Activated naive CD4-positive, alpha-beta T cell treated with anti-CD3 and anti-CD28 coated beads, Interleukin-2, amount 10 ng/mL, durations not matched to agents 7 days and 5 days (primary cell): ENCODE measurements around the gene MED12L.
"Not testable (repeated sequence)": the region's sequence is repeated elsewhere in the genome, so short reads cannot be mapped to it uniquely, and the experiment has no call there.

ENCODE experiments used
- CTCF ChIA-PET: fragments of 350-600 bp; sonication (Branson Sonifier 250); formaldehyde crosslinking; loops from one replicate; lab custom pipeline; 2021; ENCODE audit warnings: antibody characterized with exemption; lab: Charles Lee
- DNase-seq: peaks from one replicate; pipeline ENCODE4 v3.0.0-alpha.2; 2020
- H3K27ac Mint-ChIP-seq: one replicate; pipeline ENCODE4 v1.8.0; 2021; ENCODE audit warnings: mild to moderate bottlenecking, moderate library complexity, mixed read lengths
- H3K27me3 Mint-ChIP-seq: one replicate; pipeline ENCODE4 v1.8.0; 2021; ENCODE audit warnings: mild to moderate bottlenecking, mixed read lengths
- H3K36me3 Mint-ChIP-seq: one replicate; pipeline ENCODE4 v1.8.0; 2021; ENCODE audit warnings: mixed read lengths
- H3K4me1 Mint-ChIP-seq: one replicate; pipeline ENCODE4 v1.8.0; 2021; ENCODE audit warnings: mixed read lengths
- H3K4me3 Mint-ChIP-seq: one replicate; pipeline ENCODE4 v1.8.0; 2021; ENCODE audit warnings: mild to moderate bottlenecking, moderate library complexity, mixed read lengths
- H3K9me3 Mint-ChIP-seq: one replicate; pipeline ENCODE4 v1.8.0; 2021; ENCODE audit warnings: mixed read lengths

MED12L gene

DNA sequence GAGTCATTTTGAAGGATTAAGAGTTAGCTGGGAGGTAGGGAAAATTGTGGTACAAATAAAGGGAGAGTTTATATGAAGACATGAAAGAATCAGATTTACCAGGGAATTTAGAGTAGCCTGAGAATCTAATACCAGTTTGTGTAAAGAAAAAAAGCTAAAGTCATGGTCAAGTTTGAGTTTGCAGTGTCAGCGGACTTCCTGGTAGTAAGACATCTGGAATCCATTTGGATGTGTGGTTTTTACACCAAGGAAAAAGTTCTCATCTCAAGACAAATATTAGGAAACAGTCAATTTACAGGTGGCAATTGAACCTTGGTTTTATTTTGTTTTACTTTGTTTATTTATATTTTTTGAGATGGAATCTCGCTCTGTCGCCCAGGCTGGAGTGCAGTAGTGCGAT, 300.6 kb downstream of the MED12L start:
- Mint-ChIP-seq H3K36me3 (no peaks in the 10 kb centered on the region), H3K9me3 (no peaks in the 10 kb centered on the region), H3K4me3 (no peak overlapping the region), H3K4me1 (peaks cover 11% of the 10 kb centered on the region), H3K27ac (no peak overlapping the region), H3K27me3 (peaks cover 15% of the 10 kb centered on the region)
- DNase-seq, result no peak
- CTCF ChIA-PET, result no interaction called here

GRCh38 chr3:151387432-151387831, 302.0 kb downstream of the MED12L start:
- DNase-seq, result no peak
- CTCF ChIA-PET, result interaction anchor here (0.6 kb wide), 1 partner anchor 107 kb away, joined by 4 read pairs; no protein-coding TSS in a partner anchor
- H3K4me1 Mint-ChIP-seq, result peaks cover 11% of the 10 kb centered on the region
- peaks cover 20% of the 10 kb centered on the region for H3K27me3 Mint-ChIP-seq
- no peak overlapping the region for H3K27ac Mint-ChIP-seq
- H3K36me3 Mint-ChIP-seq, result no peaks in the 10 kb centered on the region
- H3K4me3 Mint-ChIP-seq, result no peak overlapping the region
- no peaks in the 10 kb centered on the region for H3K9me3 Mint-ChIP-seq

GRCh38 chr3:151387842-151388241, 302.4 kb downstream of the MED12L start:
- H3K27me3 Mint-ChIP-seq, result peaks cover 20% of the 10 kb centered on the region
- no peaks in the 10 kb centered on the region for H3K9me3 Mint-ChIP-seq
- CTCF ChIA-PET, result no interaction called here
- H3K4me1 Mint-ChIP-seq, result peaks cover 11% of the 10 kb centered on the region
- no peak overlapping the region for H3K27ac Mint-ChIP-seq
- no peak for DNase-seq
- no peak overlapping the region for H3K4me3 Mint-ChIP-seq
- no peaks in the 10 kb centered on the region for H3K36me3 Mint-ChIP-seq

DNA sequence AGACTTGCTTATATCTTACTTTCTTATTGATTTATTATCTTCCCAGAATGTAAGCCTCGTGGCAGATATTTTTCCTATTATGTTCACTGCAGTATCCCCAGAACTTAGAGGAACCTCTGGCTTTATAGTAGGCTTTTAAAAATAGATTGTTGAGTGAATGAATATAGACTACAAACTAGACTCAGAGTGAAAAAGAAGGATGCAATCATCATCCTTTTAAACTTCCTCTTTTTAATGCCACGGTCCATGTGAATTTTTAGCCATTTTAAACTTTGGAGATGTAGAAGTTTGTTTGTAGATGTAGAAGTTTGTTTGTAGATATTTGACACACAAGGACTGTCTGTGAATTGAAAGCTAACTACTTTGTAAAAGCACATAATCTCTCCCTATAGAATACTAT, 306.3 kb downstream of the MED12L start:
- H3K4me1 Mint-ChIP-seq, result peaks cover 5% of the 10 kb centered on the region
- peaks cover 23% of the 10 kb centered on the region for H3K27me3 Mint-ChIP-seq
- H3K9me3 Mint-ChIP-seq, result no peaks in the 10 kb centered on the region
- H3K36me3 Mint-ChIP-seq, result no peaks in the 10 kb centered on the region
- DNase-seq, result no peak
- CTCF ChIA-PET, result no interaction called here
- H3K27ac Mint-ChIP-seq, result no peak overlapping the region
- no peak overlapping the region for H3K4me3 Mint-ChIP-seq

DNA sequence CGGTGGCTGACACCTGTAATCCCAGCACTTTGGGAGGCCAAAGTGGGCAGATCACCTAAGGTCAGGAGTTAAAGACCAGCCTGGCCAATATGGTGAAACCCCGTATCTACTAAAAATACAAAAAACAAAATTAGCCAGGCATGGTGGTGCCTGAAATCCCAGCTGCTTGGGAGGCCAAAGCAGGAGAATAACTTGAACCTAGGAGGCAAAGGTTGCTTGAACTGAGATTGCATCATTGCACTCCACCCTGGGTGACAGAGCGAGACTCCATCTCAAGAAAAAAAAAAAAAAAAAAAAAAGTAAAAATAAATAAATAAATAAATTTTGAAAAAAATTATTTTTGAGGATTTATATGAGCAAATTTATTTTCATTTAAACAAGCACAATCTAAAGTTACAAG, 306.7 kb downstream of the MED12L start:
- H3K9me3 Mint-ChIP-seq, H3K27ac Mint-ChIP-seq, H3K4me1 Mint-ChIP-seq, DNase-seq, H3K36me3 Mint-ChIP-seq, H3K4me3 Mint-ChIP-seq, CTCF ChIA-PET: not testable (repeated sequence)
- peaks cover 23% of the 10 kb centered on the region for H3K27me3 Mint-ChIP-seq

DNA sequence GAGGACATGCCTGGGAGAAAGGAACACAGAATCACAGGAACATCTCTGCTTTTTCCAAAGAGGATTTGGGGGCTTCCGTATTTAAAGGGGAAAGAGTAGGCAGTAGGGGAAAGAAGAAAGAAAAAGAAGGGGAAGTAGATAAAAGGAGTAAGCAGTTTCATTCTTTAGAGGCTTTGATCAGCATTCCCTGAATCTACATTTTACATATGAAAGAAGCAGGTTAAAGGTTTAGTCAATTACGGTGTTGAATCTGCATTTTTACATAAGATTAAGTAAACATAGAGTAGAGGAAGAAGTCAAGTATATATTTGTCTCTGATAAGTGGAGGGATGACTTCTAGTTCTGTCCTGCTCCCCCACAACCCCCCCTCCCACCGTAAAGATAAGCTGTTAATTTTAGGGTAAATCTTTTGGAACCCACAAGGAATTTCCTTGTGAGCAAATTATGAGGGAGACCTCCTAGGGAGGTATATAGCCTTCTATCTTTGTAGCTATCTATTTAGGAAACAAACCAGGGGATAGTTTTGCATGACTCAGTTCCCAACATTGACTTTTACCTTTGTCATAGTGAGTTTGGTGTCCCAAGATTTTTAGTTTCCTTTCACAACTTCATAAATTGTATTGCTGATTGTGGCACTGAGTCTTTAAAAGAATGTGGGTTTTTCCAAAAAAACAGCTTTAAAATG, 307.8 kb downstream of the MED12L start:
- no peak for DNase-seq
- Mint-ChIP-seq H3K27me3 (peaks cover 19% of the 10 kb centered on the region), H3K36me3 (no peaks in the 10 kb centered on the region), H3K4me3 (no peak overlapping the region), H3K27ac (no peak overlapping the region), H3K4me1 (no peaks in the 10 kb centered on the region), H3K9me3 (no peaks in the 10 kb centered on the region)
- CTCF ChIA-PET, result interaction anchor here (1.5 kb wide), 1 partner anchor 16 kb away, joined by 4 read pairs; no protein-coding TSS in a partner anchor

DNA sequence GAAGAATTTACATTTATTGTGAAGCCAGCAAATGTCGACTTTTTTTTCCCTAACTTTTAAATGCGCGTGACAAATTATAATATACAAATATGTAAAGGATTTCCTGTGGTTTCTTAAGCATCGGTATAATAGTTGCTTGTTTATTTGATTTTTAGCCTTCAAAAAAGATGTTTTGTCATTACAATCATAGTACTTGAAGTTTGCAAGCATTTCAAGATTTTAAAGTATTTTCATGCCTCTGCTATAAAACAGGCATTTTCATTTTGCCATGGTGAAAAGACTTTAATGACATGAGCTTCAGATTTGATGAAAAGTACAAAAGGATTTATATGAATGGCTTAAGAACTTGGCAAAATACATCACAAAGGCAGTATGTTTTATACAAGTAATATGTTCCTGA, 308.5 kb downstream of the MED12L start:
- Mint-ChIP-seq H3K27ac (no peak overlapping the region), H3K4me3 (no peak overlapping the region), H3K27me3 (peaks cover 18% of the 10 kb centered on the region), H3K36me3 (no peaks in the 10 kb centered on the region), H3K4me1 (no peaks in the 10 kb centered on the region), H3K9me3 (no peaks in the 10 kb centered on the region)
- CTCF ChIA-PET, result interaction anchor here (1.5 kb wide), 1 partner anchor 17 kb away, joined by 4 read pairs; no protein-coding TSS in a partner anchor
- DNase-seq, result no peak

DNA sequence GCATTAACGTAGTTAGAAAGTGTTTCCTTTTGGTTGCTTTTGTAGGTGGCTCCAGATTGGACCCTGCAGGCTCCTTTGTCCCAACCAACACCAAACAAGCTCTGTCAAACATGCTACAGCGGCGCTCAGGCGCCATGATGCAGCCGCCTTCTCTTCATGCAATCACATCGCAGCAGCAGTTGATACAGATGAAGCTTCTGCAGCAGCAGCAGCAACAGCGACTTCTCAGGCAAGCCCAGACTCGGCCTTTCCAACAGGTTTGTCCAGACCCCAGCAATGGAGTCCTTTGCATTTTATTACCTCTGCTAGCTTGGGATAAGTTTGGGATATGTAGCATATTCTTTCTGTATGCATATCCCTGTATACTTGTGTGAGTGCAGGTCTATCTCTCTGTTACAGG, 309.1 kb downstream of the MED12L start:
- CTCF ChIA-PET, result interaction anchor here (1.5 kb wide), 1 partner anchor 17 kb away, joined by 4 read pairs; no protein-coding TSS in a partner anchor
- Mint-ChIP-seq H3K4me3 (no peak overlapping the region), H3K27me3 (peaks cover 12% of the 10 kb centered on the region), H3K9me3 (no peaks in the 10 kb centered on the region), H3K36me3 (no peaks in the 10 kb centered on the region), H3K4me1 (no peaks in the 10 kb centered on the region), H3K27ac (no peak overlapping the region)
- no peak for DNase-seq

DNA sequence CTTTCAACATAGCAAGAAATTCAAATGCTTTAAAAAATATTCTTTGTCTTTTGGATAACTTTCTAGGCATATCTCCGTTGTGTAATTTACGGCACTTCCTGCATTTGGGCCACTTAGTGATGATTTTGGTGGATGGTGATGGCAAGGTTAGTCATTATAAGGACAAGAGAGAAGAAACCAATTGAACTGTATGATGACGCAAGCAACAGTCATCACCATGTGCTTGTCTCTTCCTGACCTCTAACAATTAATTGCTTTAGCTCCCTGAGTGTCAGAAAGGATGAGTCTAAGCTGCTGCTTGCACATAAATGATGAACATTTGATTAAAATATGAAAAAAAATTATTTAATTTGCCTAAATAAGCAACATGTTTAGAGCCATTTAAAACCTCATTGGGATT, 310.3 kb downstream of the MED12L start:
- H3K36me3 Mint-ChIP-seq, result no peaks in the 10 kb centered on the region
- H3K4me1 Mint-ChIP-seq, result no peaks in the 10 kb centered on the region
- no peaks in the 10 kb centered on the region for H3K9me3 Mint-ChIP-seq
- no peak overlapping the region for H3K4me3 Mint-ChIP-seq
- CTCF ChIA-PET, result no interaction called here
- DNase-seq, result no peak
- H3K27me3 Mint-ChIP-seq, result peaks cover 8% of the 10 kb centered on the region
- H3K27ac Mint-ChIP-seq, result no peak overlapping the region

GRCh38 chr3:151398895-151399294, 313.4 kb downstream of the MED12L start:
- Mint-ChIP-seq H3K27ac (no peak overlapping the region), H3K9me3 (no peaks in the 10 kb centered on the region)
- CTCF ChIA-PET, result interaction anchor here (0.7 kb wide), 1 partner anchor 394 kb away, joined by 5 read pairs; no protein-coding TSS in a partner anchor

DNA sequence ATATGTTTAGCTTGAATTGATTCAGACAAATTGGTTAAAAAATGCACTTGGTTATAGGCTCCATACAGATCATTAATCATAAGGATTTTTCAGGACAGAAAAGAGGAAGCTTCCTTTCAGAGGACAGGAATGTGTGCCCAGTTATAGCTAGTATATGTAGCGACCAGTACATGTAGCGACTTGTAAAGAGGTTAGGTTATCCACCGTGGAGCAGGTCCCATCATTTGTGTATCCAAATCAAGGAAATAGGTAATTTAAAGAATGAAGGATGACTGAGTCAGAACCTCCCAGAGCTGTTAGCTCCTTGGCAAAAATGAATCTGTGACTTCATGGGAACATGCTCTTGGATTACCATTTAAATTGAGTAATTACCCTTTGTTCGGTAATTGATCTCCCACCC, 314.9 kb downstream of the MED12L start:
- Mint-ChIP-seq H3K27ac (no peak overlapping the region), H3K27me3 (no peaks in the 10 kb centered on the region), H3K4me3 (no peak overlapping the region), H3K9me3 (no peaks in the 10 kb centered on the region), H3K4me1 (no peaks in the 10 kb centered on the region), H3K36me3 (no peaks in the 10 kb centered on the region)
- DNase-seq, result no peak
- CTCF ChIA-PET, result no interaction called here

More at GRCh38 chr3:151398895-151399294, 313.4 kb downstream of the MED12L start:
- DNase-seq, result no peak
- H3K4me3 Mint-ChIP-seq, result no peak overlapping the region
- no peaks in the 10 kb centered on the region for H3K4me1 Mint-ChIP-seq
- H3K27me3 Mint-ChIP-seq, result no peaks in the 10 kb centered on the region
- H3K36me3 Mint-ChIP-seq, result no peaks in the 10 kb centered on the region

- H3K27me3 Mint-ChIP-seq, result peaks cover 1% of the 10 kb centered on the region
- no peaks in the 10 kb centered on the region for H3K4me1 Mint-ChIP-seq
- no peak for DNase-seq
- no peak overlapping the region for H3K4me3 Mint-ChIP-seq
- CTCF ChIA-PET, result no interaction called here
- H3K27ac Mint-ChIP-seq, result no peak overlapping the region
- no peaks in the 10 kb centered on the region for H3K9me3 Mint-ChIP-seq
- H3K36me3 Mint-ChIP-seq, result no peaks in the 10 kb centered on the region
Measured at GRCh38 chr3:151402349-151402748, 316.9 kb downstream of the MED12L start.

- Mint-ChIP-seq H3K27ac (no peak overlapping the region), H3K4me3 (no peak overlapping the region)
- CTCF ChIA-PET, result interaction anchor here (1.0 kb wide), 1 partner anchor 23 kb away, joined by 3 read pairs; no protein-coding TSS in a partner anchor
Measured at GRCh38 chr3:151403246-151403645, 317.8 kb downstream of the MED12L start.

GRCh38 chr3:151404316-151404715, 318.9 kb downstream of the MED12L start:
- no peak overlapping the region for H3K27ac Mint-ChIP-seq
- CTCF ChIA-PET, result interaction anchor here (0.6 to 1.0 kb wide), 2 partner anchors 22 kb away, joined by 3 read pairs; no protein-coding TSS in a partner anchor
- H3K4me1 Mint-ChIP-seq, result no peaks in the 10 kb centered on the region
- DNase-seq, result no peak
- no peak overlapping the region for H3K4me3 Mint-ChIP-seq
- H3K9me3 Mint-ChIP-seq, result no peaks in the 10 kb centered on the region
- H3K27me3 Mint-ChIP-seq, result peaks cover 5% of the 10 kb centered on the region
- no peaks in the 10 kb centered on the region for H3K36me3 Mint-ChIP-seq

More at GRCh38 chr3:151403246-151403645, 317.8 kb downstream of the MED12L start:
- H3K9me3 Mint-ChIP-seq, result no peaks in the 10 kb centered on the region
- no peaks in the 10 kb centered on the region for H3K4me1 Mint-ChIP-seq
- DNase-seq, result no peak
- H3K36me3 Mint-ChIP-seq, result no peaks in the 10 kb centered on the region
- peaks cover 5% of the 10 kb centered on the region for H3K27me3 Mint-ChIP-seq

- CTCF ChIA-PET, result no interaction called here
- Mint-ChIP-seq H3K9me3 (no peaks in the 10 kb centered on the region), H3K36me3 (no peaks in the 10 kb centered on the region), H3K27ac (no peak overlapping the region), H3K4me3 (no peak overlapping the region), H3K4me1 (no peaks in the 10 kb centered on the region), H3K27me3 (peaks cover 9% of the 10 kb centered on the region)
- DNase-seq, result no peak
Measured at GRCh38 chr3:151407928-151408327, 322.5 kb downstream of the MED12L start.
